Colon (tissue), 2 donors: ENCODE data around the gene PSD2.

Experiments
- FAIRE-seq: peaks from 2 replicates; lab custom pipeline; 2012; peaks lifted over from hg19 to GRCh38; lab: Jason Lieb, UNC
- donor health status: control.
- donor health status: control.

Gene PSD2

DNA sequence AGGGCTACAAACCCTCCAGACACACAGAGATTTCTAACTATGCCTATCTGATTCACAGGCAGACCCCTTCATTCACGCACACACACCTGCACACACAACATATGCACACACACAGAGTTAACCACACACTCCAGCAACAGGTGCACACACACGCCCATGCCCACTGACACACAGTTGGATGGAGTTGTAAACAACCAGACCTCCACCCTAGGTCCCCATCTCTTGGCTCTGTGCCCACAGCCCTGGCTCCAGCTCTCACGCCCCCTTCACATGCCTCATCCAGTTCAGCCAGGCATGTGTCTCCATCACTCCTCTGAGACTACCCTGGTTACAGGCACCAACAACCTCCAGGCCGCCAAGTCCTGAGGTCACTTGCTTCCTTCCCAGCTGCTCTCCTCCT, 61.1 kb downstream of the PSD2 start:
- FAIRE-seq = no peak

DNA sequence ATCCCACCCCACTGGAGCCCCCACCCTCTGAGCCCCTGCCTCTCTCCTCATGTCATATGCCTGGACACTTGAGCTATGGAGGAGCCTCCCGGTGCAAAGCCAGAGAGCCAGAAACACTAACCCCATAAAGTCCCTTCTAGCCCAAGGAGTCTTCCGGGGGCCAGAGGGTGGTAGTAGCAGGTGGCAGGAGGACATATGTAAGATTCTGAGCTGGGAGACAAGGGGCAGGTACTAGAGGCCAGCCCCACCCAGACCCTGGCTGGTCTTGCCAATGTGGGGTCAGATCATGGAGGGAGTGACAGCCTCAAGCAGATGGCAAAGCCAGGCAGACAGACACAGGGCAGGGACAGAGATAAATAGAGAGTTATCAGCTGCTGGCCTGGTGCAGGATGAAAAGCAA, 63.4 kb downstream of the PSD2 start:
- FAIRE-seq = no peak

DNA sequence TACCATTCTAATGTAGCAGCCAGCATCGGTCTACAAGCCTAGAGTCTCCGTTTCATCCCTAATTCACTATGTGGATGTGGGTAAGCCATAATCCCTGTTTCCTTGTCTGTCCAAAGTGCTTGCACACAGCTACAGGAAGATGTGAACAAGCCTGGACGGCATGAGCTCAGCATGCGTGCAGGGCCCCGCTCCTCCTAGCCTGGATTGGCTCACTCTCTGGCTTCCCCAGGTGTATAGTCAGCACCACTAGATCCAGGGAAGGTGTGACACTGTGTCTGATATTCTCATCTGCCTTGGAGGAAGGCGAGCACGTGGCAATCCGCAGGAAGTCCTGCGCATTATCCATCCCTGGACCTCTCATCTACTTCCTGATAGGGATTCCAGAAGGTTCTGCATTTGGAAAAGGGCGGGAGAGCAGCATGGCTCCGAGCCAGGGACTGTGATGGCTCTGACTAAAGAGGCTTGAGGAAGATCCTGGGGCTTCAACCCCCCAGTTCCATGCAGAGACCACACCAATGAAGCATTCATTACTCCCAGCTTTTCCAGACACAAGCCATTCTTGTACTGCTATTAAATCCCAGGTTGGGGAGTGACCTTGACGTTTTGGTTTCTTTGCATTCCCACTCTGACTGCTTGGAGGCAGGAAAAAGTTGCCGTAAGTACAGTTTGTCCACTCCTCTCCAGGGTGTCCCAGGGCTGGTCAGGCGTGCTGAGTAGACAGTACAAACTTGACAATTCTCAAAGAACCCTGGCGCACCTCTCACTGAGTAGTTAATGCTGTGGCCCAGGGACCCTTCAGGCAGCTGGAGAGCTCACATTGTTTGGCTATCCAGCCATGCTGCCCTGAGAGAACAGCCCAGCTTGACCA, 65.6 kb downstream of the PSD2 start:
- no peak for FAIRE-seq

DNA sequence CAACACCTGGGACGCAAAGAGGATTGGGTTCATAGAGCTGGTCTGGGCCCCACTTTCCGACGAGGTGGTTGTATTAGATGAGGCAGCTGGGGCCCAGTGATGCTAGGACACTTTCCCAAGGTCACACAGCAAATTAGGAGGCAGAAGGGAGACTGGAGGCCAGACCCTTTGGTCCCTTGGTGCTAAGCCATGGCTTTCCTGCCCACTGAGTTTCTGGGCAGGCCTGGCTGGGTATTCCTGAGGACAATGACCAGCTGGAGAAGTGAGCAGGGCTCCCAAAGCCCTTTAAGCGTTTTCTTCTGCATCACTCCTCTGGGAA, 66.2 kb downstream of the PSD2 start:
- no peak for FAIRE-seq

DNA sequence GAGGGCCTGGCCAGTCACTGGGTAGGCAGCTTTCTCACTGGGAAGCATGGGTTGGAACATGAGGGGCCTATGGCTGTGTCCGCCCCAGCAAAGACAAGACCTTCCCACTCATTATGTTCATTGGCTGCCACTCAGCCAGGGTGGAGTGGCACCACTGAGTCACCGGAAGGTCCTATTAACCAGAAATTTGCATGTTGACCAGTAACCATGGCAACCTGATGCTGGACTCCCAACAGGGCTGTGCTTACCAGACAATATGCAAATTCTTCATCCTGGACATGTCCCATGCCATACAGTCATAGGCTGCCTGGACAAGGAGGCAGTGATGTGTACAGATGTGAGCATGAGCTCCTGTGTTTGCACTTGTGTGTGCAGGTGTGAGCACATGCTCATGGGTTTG, 66.7 kb downstream of the PSD2 start:
- no peak for FAIRE-seq

DNA sequence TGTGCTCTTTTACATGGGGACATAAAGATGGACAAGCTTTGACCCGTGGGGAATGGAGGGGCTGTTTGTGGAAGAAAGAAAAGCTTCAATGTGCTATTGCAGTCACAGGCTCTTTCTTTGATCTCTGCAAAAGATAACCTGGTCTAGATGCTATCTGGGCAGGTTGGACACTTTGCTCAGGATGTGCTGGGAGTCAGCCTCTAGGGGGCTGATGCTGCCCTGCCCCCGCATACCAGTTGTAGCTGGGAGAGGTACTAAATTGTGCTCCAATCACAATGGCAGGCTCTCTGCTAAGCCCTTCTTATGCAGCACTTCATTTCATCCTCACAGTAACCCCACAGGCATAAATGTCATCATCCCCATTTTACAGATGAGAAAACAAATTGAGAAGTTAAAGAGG, 67.2 kb downstream of the PSD2 start:
- FAIRE-seq = no peak

DNA sequence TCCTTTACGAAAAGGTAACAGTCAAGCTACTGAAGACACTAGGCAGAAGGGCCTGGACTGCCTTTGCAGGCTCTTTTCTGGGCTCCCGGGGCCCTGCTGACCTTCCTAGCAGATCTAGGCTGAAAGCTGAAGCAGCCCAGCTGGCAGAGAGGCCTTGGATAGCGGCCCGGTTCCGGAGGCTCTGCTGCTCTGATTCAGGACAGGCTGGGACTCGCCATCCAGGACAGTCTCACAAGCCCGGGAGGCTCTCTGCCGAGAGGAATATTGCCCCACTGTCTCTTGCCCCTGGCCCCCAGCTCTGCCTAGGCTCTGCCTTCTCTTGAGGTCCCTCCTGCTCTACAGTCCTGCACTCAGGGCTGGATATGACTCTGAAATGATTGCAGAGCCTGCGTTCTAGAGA, 67.8 kb downstream of the PSD2 start:
- FAIRE-seq = no peak

DNA sequence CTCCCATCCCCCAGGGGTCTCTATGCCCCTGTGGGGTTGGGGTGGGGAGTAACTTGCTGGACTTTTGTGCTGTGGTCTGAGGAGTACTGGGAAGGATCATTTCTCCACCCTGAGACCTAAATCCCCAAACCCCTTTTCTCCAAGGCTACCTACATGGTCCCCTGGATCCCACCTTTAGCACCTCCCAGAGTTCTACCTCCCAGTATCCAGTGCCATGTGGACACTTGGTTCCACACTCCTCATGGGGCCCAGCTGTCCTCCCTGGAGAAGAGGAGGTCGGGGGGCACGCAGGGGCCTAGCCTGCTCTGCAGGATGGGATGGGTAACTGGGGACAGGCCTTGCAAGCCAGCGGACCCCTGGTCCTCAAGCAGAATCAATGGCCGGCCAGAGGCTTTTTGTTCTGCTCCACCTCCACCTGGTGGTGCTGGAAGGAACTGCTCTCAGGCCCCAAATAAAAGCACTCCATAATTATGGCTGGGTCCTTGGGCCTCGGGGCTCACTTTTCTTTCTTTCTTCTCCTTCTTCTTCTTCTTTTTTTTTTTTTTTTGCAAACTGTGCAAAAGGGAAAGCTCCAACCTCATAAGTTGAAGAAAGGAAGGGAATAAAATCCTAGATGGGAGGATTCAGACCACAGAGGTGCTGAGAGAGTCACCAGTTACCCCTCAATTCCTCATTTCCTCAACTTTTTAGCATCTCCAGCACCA, 68.4 kb downstream of the PSD2 start:
- FAIRE-seq = no peak

DNA sequence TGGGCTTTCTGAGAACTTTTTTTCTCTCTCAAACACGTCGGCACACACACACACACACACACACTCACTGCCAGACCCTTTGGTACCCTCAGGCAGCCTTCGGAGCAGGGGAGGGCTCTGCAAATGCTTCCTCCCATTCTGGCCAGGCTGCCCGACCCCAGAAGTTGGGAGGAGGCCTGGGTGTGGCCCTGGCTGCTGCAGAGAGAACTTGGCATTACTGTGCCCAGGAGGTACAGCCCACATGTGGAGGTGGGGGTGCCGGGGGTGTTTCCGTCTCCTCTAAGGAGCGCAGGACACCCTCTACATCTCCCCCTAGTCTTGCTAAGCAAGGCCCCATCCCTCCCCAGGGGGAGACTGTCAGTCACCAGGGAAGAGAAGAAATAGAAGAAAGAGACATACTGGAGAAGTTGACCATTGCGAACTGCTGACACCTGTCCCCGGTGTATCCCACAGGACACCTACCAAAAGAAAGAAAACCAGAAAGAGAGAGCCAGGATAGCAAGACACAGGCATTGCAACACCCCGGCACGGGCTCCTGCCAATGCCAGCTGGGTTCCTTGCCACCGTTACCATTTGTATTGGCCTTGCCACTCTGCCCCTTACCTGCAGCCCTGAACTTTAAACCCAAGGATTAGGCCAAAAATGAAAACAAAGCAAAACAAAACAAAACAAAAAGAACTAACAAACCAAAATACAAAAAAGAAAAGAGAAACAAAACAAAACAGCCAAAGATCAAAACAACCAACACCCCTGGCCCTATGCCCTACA, 69.3 kb downstream of the PSD2 start:
- FAIRE-seq = no peak

DNA sequence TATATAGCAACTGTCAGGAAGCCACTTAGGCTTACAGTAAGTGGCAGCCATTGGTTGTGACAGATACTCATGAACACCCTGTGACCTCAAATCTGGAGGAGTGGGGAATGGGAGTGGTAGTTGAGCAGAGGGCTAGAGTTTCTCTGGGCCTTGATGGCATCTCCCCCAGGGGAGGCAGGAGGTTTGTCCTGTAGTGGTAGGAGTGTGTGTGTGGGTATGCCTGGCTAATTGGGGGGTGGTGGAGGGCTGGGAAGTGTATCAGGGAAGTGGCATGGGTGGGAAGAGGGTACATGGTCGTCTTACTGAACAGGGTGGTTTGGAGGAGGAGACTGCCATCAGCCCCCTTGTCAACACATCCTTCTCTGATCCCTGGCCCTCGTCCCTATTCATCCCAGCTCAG, 71.5 kb downstream of the PSD2 start:
- no peak for FAIRE-seq

DNA sequence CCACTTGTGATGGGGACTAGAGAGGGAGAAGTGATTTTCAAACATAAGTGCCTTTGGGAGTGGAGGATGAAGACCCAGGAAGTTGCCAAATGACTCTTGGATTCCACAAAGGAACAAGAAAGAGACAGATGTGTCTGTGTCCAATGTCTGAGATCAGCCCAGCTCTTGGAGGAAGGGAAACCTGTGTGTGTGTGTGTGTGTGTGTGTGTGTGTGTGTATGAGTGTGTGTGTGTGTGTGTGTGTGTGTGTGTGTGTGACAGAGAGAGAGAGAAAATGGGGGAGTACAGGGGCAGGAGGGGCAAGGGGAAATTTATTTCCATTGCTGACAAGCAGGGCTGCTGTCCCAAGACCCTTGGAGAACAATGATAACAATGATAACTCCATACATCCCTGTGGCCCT, 72.0 kb downstream of the PSD2 start:
- no peak for FAIRE-seq

DNA sequence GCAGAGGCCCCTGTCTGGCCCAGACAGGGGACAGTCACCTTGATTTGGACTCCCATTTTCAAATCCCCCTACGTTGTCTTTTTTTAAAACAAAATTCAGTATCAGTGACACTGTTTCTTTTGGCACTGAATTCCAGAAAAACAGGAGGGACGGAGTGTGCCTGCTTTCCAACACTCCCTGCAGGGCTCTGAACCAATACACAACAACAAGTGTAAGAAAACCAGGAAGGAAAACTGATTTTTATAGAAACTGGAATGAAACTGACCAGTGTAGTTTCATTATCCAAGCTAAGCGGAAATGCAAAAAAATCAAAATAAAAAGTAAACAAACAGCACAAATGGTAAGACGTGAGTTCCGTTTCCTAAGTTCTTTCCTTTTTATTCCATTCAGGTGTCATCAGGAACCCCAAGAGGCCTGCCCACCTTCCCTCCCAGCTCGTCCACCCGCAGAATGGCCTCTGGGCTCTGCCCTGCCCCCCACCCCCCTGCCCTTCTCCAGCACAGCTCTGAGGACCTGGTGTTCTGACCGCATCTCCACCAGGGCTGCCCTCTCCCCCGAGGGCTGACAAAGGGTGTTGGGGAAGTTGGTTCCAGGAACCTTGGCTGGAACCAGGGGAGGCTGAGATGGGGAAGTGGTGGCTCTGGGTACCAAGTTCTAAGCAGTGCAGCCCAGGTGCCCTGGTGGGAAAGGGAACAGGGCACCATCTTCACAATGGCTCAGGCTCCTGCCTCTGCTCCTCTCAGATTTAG, 73.6 kb downstream of the PSD2 start:
- FAIRE-seq = no peak

DNA sequence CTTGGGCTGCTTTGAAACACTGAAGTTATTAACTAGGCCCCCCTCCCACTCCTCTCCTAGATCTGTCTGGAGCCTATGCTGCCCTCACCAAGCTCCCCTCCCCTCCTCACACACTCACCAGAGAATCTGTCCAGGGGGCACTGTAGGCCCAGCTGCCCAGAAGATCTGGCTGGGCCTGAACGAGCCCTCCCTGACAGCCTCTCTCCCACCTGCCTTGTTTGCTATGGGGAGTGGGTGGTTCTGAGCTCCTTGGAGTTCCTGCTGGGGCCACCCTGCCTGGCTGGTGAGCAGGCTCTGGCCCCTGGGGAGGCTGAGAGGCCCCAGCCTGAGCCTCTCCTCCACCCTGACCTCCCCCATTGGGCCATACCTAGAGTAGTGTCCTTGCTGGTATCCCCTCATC, 75.1 kb downstream of the PSD2 start:
- no peak for FAIRE-seq

DNA sequence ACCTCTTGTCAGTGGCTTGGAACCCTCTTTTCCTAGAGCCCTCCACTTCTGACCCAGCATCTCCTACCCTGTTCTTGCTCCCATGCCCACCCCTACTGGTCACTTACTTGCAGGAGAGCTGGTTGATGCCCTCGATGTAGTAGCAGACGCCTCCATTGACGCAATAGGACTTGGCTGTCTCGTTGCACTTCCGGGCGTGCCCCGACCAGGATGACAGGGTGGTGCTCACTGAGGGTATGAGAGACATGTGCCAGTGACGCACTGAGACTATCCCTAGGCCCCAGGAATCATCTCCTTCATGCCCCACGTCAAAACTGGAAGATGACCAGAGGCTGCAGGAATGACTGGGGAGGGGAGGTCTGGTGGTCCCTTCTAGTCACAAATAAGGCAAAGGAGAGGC, 76.0 kb downstream of the PSD2 start:
- no peak for FAIRE-seq

DNA sequence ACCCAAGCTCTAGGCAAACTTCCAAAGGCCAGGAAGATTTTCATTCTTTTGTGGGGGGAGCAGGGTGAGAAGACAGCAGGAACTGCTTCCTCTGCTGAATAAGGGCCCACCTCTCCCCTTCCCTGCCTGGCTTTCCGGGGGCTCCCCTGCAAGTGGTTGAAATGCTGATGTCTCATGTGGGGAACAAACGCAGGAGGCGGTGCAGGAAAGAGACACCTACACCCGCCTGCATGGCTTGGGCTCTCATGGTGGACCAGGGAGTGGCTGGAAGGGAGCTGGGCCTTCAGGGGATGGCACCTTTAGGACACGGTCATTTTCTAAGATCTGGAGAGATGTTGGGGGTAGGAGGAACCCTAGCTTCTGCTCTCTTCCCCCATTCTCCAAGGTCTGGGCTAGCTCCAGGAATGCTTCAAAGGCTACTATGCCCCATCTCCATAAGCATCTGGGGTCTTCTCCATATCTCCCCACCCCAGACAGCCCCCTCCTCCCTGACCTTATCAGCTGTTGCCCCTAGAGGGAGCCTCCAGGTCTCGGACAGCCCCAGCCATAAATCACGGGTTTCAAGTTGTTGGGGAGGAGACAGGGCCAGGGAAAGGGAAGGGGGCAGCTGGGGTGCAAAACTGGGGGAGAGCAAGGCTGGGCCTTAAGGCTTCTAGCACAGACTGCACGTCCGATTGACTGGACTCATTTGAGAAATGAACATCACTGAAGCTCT, 76.6 kb downstream of the PSD2 start:
- FAIRE-seq = no peak

DNA sequence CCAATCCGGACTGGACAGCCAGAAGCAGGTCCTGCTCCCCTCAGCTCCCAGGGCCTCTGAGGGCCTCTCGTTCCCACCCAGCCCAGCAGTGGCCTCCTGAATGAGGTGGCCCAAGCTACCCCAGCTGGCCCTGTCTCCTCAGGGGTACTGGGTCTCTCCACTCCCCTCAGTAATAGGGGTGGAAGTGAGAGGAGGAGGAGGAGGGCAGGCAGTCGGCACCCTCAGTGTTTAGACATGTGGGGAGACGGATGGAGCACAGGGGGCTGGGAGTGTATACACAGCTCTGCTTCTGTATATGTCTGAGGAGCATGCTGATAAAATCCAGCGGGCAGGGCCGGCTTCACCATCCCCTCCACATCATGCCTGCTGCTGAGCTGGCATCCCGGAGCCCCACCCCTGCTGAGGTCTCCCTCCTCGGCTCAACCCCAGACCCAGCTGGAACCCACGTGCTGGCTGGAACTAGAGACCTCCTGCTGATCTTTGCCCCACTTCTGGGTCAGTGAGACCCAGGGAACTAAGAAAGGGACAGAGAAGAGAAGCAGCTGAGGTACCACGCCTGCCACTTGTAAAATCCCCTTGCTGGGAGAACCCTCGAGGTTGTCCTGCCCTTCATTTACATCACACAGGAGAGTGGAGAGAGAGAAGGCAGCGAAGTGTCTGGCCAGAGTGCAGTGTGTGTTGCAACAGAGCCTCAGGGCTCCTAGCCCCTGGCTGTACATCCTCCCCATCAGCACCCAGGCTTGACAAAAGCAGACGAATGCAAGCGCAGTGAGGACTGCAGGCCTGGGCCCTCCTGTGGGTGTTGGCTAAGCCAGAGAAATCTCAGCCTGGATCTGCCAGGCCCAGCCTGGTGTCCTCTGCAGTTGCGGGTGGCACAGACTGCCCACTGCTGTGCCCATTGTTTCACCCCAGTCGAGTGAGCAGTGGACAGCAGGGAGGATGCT, 77.5 kb downstream of the PSD2 start:
- FAIRE-seq = no peak

DNA sequence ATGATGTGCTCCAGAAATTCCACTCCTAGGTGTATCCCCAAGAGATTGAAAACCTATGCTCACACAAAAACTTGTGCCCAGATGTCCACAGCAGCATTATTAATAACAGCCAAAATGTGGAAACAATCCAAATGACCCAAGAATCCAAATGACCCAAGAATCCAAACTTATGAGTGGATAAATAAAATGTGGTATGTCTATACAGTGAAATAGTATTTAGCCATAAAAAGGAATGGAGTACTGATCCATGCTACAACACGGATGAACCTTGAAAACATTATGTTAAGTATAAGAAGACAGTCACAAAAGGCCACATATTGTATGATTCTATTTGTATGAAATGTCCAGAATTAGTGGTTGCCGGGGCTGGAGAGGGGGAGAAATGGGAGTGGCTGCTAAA, 80.3 kb downstream of the PSD2 start:
- no peak for FAIRE-seq

DNA sequence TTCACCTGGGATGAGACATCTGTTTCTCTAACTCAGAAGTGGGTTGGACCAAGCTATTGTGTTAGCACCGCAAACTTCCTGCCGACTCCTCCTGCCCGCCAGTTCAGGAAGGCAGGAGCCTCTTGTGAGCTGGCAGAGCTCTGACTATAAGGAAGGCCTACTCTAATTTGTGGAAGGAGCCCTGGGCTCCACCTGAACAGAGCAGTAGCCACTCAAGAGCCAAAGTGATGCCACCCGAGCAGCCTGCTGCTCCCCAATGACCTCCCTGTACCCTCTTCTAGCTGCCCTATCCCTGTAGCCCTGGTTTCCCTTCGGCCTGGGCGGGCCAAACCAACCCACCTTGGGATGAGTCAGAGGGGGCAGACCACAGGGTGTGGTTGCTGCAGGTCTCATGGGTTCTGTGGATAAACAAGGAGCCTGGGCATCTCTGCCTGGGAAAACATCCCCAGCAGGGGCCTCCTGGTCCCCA, 81.6 kb downstream of the PSD2 start:
- no peak for FAIRE-seq

DNA sequence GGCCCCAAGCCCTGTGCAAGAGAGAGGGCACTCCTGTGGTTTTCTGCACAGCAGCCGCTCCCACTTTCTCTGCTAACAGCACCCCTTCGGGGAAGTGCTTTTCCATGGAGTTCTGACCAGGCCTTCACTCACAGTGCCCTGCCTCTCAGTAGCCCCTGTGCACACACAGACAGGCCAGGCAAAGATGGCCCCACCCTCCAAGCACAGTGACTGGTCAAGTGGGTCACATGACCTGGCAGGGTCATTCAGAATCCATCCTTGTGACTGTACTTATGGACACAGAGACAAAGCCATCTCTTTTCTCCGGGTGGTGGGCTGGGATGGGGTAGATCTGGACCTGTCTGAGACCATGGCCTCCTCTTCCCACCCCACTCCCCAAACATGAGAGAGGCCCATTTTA, 82.5 kb downstream of the PSD2 start:
- FAIRE-seq = no peak

DNA sequence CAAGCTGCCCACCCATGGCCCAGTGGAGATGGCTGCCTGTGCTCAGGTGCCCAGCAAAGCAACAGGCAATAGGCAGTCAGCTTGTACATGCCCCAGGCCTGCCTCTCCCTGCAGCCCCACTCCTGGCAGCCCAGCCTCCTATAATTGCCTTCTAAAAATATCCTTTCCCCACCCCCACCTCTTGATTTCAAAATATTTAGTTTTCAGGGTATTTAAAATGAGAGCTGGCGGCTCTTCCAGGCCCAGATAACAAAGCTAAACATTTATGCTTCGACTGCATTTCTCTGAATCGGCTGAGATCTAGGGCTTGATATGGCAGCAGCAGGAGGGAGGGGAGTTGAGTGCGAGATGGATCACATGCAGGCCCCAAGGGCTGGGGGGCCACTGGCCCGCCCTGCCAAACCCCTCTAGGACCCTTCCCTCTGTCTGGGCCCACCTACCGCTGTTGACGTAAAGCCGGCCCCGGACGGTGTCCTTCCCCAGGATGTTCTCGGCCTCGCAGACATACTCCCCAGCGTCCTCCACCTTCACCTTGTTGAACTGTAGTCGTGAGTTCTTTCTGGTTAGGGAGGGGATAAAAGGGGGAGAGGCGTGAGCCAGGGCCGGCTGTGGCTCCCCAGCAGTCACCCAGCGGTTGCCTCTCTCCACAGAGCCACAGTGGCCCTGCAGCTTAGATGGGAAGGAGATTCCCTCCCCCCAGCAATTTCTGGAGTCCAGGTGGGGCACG, 85.0 kb downstream of the PSD2 start:
- FAIRE-seq = no peak
